Measurements from ENCODE around the gene TUBGCP6.

TUBGCP6 gene

GRCh38 chr22:50186181-50186714 lies 58.6 kb downstream of the TUBGCP6 start:
- TF ChIP-seq SNAI2 (CRISPR knock-in tag; IDR thresholded peaks at IDR 0.05) (no peak), OSR1 (CRISPR knock-in tag; IDR thresholded peaks at IDR 0.05) (no peak), ZNF8 (CRISPR knock-in tag; IDR thresholded peaks at IDR 0.05) (no peak), BACH2 (CRISPR knock-in tag; IDR thresholded peaks at IDR 0.05; ENCODE audit: borderline replicate concordance) (no peak), ISL1 (CRISPR knock-in tag; IDR thresholded peaks at IDR 0.05) (no peak), ESRRG (CRISPR knock-in tag; IDR thresholded peaks at IDR 0.05) (no peak), CREB5 (CRISPR knock-in tag; IDR thresholded peaks at IDR 0.05; ENCODE audit: low read depth) (no peak), ARNTL (CRISPR knock-in tag; IDR thresholded peaks at IDR 0.05; ENCODE audit: borderline replicate concordance, low read depth) (no peak)
- TF ChIP-seq, protein P1, sequence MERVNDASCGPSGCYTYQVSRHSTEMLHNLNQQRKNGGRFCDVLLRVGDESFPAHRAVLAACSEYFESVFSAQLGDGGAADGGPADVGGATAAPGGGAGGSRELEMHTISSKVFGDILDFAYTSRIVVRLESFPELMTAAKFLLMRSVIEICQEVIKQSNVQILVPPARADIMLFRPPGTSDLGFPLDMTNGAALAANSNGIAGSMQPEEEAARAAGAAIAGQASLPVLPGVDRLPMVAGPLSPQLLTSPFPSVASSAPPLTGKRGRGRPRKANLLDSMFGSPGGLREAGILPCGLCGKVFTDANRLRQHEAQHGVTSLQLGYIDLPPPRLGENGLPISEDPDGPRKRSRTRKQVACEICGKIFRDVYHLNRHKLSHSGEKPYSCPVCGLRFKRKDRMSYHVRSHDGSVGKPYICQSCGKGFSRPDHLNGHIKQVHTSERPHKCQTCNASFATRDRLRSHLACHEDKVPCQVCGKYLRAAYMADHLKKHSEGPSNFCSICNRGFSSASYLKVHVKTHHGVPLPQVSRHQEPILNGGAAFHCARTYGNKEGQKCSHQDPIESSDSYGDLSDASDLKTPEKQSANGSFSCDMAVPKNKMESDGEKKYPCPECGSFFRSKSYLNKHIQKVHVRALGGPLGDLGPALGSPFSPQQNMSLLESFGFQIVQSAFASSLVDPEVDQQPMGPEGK (CRISPR knock-in tag; IDR thresholded peaks at IDR 0.05; ENCODE audit: borderline replicate concordance) = no peak
- TF ChIP-seq, protein P2, sequence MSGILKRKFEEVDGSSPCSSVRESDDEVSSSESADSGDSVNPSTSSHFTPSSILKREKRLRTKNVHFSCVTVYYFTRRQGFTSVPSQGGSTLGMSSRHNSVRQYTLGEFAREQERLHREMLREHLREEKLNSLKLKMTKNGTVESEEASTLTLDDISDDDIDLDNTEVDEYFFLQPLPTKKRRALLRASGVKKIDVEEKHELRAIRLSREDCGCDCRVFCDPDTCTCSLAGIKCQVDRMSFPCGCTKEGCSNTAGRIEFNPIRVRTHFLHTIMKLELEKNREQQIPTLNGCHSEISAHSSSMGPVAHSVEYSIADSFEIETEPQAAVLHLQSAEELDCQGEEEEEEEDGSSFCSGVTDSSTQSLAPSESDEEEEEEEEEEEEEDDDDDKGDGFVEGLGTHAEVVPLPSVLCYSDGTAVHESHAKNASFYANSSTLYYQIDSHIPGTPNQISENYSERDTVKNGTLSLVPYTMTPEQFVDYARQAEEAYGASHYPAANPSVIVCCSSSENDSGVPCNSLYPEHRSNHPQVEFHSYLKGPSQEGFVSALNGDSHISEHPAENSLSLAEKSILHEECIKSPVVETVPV (CRISPR knock-in tag; IDR thresholded peaks at IDR 0.05) = no peak
- ATAC-seq = peak; percentile 3; the same call in 2 of the 3 replicates

DNA sequence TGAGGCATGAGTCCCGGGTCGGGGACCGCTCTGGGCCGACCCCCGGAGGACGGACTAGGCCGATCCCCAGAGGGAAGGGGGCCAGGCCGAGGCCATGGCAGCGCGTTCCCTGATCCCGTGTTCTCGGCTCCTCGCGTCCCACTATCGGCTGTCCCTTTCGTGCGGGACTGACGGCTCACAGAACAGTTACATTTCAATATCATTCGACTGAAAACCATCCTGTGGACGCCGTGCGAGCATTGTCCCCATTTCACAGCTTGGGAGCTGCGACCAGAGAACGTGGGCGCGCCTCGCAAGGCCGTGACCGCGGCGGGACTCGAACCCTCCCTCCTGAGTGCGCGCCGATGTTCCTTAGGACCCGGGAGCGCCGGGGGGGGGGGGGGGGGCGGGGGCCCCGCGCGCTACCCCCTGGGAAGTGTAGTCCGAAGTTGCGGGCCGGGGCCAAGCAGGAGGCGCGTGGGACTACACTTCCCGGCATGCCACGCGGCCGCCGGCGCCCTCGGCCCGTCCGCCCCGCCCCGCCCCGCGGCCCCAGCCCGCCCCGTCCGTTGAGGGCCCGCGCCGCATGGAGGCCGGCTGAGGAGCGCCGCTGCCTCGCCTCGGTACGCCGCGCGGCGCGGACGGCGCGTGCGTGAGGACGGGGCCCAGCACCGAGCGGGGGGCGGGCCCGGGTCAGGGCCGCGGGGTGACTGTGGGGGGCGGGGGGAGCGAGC lies 59.3 kb downstream of the TUBGCP6 start, which contains the start of gene TRABD:
Gene TRABD (plus strand): TSS at position 539 of the 713 bp plus-strand sequence. CDS start 7,148 bp downstream, outside the sequence.
- peak; percentile 78 for ATAC-seq

More for the DNA sequence above, 59.3 kb downstream of the TUBGCP6 start, which contains the start of gene TRABD:
- TF ChIP-seq ZFP3 (CRISPR knock-in tag; IDR thresholded peaks at IDR 0.05) (no peak), TSHZ2 (CRISPR knock-in tag; IDR thresholded peaks at IDR 0.05) (no peak), TCF4 (CRISPR knock-in tag; IDR thresholded peaks at IDR 0.05; ENCODE audit: borderline replicate concordance) (no peak)
- TF ChIP-seq, protein P1 (CRISPR knock-in tag; IDR thresholded peaks at IDR 0.05; ENCODE audit: borderline replicate concordance) = no peak
- TF ChIP-seq, protein P3, sequence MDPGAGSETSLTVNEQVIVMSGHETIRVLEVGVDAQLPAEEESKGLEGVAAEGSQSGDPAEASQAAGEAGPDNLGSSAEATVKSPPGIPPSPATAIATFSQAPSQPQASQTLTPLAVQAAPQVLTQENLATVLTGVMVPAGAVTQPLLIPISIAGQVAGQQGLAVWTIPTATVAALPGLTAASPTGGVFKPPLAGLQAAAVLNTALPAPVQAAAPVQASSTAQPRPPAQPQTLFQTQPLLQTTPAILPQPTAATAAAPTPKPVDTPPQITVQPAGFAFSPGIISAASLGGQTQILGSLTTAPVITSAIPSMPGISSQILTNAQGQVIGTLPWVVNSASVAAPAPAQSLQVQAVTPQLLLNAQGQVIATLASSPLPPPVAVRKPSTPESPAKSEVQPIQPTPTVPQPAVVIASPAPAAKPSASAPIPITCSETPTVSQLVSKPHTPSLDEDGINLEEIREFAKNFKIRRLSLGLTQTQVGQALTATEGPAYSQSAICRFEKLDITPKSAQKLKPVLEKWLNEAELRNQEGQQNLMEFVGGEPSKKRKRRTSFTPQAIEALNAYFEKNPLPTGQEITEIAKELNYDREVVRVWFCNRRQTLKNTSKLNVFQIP (CRISPR knock-in tag; IDR thresholded peaks at IDR 0.05; ENCODE audit: borderline replicate concordance, low read depth) = no peak

Measured in SK-N-SH treated with all-trans-retinoic acid at 6 μM for 48 hours (cell line).